ENCODE measurements around the gene NAGS. TPM values are rescaled to one million over a fixed set of nuclear protein-coding genes. Genes with fewer than 3 reads are reported as not detected.

NAGS gene
- total RNA-seq, 1 experiment from 2014 or later = 1.6 TPM

- H3K27ac Mint-ChIP-seq (ENCODE audit: unreplicated experiment) = no peak overlapping the region
- H3K36me3 Mint-ChIP-seq (ENCODE audit: insufficient read depth, unreplicated experiment) = no peaks in the 10 kb centered on the region
- H3K27me3 Mint-ChIP-seq (ENCODE audit: unreplicated experiment) = peaks cover 92% of the 10 kb centered on the region
- no peaks in the 10 kb centered on the region for H3K9me3 Mint-ChIP-seq (ENCODE audit: low read depth, unreplicated experiment)
- BruUV-seq (replicated peaks) = no TSS peak
- no peaks in the 10 kb centered on the region for H3K4me1 Mint-ChIP-seq (ENCODE audit: low read depth, unreplicated experiment)
- intact Hi-C loops (cut with micrococcal nuclease; ENCODE audit: unreplicated experiment) = no loop called here
- no peak for DNase-seq
- H3K4me3 Mint-ChIP-seq (ENCODE audit: low read depth, unreplicated experiment) = no peak overlapping the region
- TF ChIP-seq, protein P1, sequence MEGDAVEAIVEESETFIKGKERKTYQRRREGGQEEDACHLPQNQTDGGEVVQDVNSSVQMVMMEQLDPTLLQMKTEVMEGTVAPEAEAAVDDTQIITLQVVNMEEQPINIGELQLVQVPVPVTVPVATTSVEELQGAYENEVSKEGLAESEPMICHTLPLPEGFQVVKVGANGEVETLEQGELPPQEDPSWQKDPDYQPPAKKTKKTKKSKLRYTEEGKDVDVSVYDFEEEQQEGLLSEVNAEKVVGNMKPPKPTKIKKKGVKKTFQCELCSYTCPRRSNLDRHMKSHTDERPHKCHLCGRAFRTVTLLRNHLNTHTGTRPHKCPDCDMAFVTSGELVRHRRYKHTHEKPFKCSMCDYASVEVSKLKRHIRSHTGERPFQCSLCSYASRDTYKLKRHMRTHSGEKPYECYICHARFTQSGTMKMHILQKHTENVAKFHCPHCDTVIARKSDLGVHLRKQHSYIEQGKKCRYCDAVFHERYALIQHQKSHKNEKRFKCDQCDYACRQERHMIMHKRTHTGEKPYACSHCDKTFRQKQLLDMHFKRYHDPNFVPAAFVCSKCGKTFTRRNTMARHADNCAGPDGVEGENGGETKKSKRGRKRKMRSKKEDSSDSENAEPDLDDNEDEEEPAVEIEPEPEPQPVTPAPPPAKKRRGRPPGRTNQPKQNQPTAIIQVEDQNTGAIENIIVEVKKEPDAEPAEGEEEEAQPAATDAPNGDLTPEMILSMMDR (IDR thresholded peaks at IDR 0.05; ENCODE audit: unreplicated experiment) = no peak
- CTCF ChIA-PET = interaction anchor here (0.5 to 0.9 kb wide), 3 partner anchors 23 to 617 kb away, joined by 3 read pairs; no protein-coding TSS in a partner anchor
Measured at GRCh38 chr17:43986225-43986981, 18.0 kb upstream of the NAGS start.

GRCh38 chr17:43987131-43988021 lies 17.0 kb upstream of the NAGS start:
- Mint-ChIP-seq H3K27me3 (ENCODE audit: unreplicated experiment) (peaks cover 89% of the 10 kb centered on the region), H3K36me3 (ENCODE audit: insufficient read depth, unreplicated experiment) (no peaks in the 10 kb centered on the region), H3K4me1 (ENCODE audit: low read depth, unreplicated experiment) (no peaks in the 10 kb centered on the region), H3K9me3 (ENCODE audit: low read depth, unreplicated experiment) (no peaks in the 10 kb centered on the region), H3K4me3 (ENCODE audit: low read depth, unreplicated experiment) (no peak overlapping the region), H3K27ac (ENCODE audit: unreplicated experiment) (no peak overlapping the region)
- no peak for DNase-seq
- intact Hi-C loops (cut with micrococcal nuclease; ENCODE audit: unreplicated experiment) = no loop called here
- BruUV-seq (replicated peaks) = no TSS peak
- TF ChIP-seq, protein P1 (IDR thresholded peaks at IDR 0.05; ENCODE audit: unreplicated experiment) = no peak
- CTCF ChIA-PET = interaction anchor here (0.8 to 0.9 kb wide), 2 partner anchors 15 to 44 kb away, joined by 3 read pairs; no protein-coding TSS in a partner anchor

DNA sequence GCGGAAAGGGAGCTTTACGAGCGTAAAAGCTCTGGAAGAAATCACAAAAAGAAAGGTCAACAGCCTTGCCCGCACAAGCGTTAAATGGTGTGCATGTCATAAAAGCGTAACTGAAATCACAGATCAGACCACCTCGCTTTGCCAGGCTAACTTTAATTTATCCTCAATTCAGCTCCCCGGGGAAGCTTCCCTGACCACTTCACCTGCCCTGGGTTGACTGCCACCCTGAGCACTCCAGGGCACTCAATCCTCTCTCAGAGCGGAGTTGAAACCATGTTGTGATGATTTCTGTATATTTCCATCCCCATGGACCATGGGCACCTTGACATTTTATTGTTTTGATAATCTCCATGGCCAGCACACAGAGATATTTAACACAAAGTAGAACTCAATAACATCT lies 16.1 kb upstream of the NAGS start:
- Mint-ChIP-seq H3K36me3 (ENCODE audit: insufficient read depth, unreplicated experiment) (no peaks in the 10 kb centered on the region), H3K9me3 (ENCODE audit: low read depth, unreplicated experiment) (no peaks in the 10 kb centered on the region), H3K27ac (ENCODE audit: unreplicated experiment) (no peak overlapping the region), H3K4me1 (ENCODE audit: low read depth, unreplicated experiment) (no peaks in the 10 kb centered on the region), H3K27me3 (ENCODE audit: unreplicated experiment) (peaks cover 80% of the 10 kb centered on the region), H3K4me3 (ENCODE audit: low read depth, unreplicated experiment) (no peak overlapping the region)
- no TSS peak for BruUV-seq (replicated peaks)
- intact Hi-C loops (cut with micrococcal nuclease; ENCODE audit: unreplicated experiment) = no loop called here
- TF ChIP-seq, protein P1 (IDR thresholded peaks at IDR 0.05; ENCODE audit: unreplicated experiment) = no peak
- DNase-seq = no peak
- CTCF ChIA-PET = interaction anchor here (0.8 kb wide), 1 partner anchor 16 kb away, joined by 3 read pairs; no protein-coding TSS in a partner anchor

DNA sequence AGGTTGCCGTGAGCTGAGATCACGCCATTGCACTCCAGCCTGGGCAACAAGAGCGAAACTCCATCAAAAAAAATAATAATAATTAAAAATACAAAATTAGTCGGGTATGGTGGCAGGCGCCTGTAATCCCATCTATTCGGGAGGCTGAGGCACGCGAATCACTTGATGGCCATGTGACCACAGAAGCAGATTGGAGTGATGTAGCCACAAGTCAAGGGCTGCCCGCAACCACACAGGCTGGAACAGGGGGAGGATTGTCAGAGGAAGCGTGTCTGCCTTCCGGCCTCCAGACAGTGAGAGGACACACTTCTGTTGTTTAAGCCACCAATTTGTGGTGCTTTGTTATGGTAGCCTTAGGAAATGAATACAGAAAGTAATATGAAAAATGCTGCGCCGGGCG lies 11.8 kb upstream of the NAGS start:
- intact Hi-C loops (cut with micrococcal nuclease; ENCODE audit: unreplicated experiment) = loop anchor here (10.0 kb wide), 1 partner anchor 118 kb away; no protein-coding TSS in a partner anchor
- TF ChIP-seq, protein P1 (IDR thresholded peaks at IDR 0.05; ENCODE audit: unreplicated experiment) = no peak
- no peak for DNase-seq
- H3K36me3 Mint-ChIP-seq (ENCODE audit: insufficient read depth, unreplicated experiment) = no peaks in the 10 kb centered on the region
- H3K27me3 Mint-ChIP-seq (ENCODE audit: unreplicated experiment) = peaks cover 37% of the 10 kb centered on the region
- H3K9me3 Mint-ChIP-seq (ENCODE audit: low read depth, unreplicated experiment) = no peaks in the 10 kb centered on the region
- CTCF ChIA-PET = interaction anchor here (0.7 to 1.6 kb wide), 2 partner anchors 25 to 464 kb away, joined by 3 to 6 read pairs; no protein-coding TSS in a partner anchor
- no TSS peak for BruUV-seq (replicated peaks)
- no peaks in the 10 kb centered on the region for H3K4me1 Mint-ChIP-seq (ENCODE audit: low read depth, unreplicated experiment)
- H3K27ac Mint-ChIP-seq (ENCODE audit: unreplicated experiment) = no peak overlapping the region
- no peak overlapping the region for H3K4me3 Mint-ChIP-seq (ENCODE audit: low read depth, unreplicated experiment)

Measured in Calu3 (cell line).